Skin epidermis (tissue), 12 donors: ENCODE results near the gene CFHR2.

Source experiments
- H3K27ac ChIP-seq, 21 experiments: fragments of 200-600 bp; sonication (generic) in 11 of 21; one replicate each; pipeline ENCODE4 v1.5.0; 2020; ENCODE audit warnings: mild to moderate bottlenecking in 3 of 21, inconsistent platforms in 2 of 21, moderate library complexity in 2 of 21
- H3K4me3 ChIP-seq, 7 experiments: fragments of 200-600 bp; sonication (generic) in 2 of 7; one replicate each; pipeline ENCODE4 v1.5.0; 2020; ENCODE audit warnings: inconsistent platforms in 2 of 7, mild to moderate bottlenecking in 2 of 7, moderate library complexity in 1 of 7

Gene CFHR2

DNA sequence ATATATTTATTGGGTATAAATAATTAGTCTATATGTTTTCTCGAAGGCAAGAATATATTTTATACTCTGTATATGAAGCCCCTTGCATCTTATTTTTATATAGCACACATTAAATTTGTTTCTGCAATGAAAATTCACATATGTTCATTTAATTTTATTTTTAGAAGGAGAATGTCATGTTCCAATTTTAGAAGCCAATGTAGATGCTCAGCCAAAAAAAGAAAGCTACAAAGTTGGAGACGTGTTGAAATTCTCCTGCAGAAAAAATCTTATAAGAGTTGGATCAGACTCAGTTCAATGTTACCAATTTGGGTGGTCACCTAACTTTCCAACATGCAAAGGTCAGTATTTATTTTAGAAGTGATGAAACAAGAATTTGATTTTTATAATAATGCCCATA lies 50.4 kb downstream of the CFHR2 start:
- Histone ChIP-seq H3K4me3 (no peak overlapping the region), H3K27ac (no peak overlapping the region)

- Histone ChIP-seq H3K4me3 (no peak overlapping the region), H3K27ac (no peak overlapping the region)
These were observed 53.9 kb downstream of the CFHR2 start for GRCh38 chr1:196997423-196997822.

DNA sequence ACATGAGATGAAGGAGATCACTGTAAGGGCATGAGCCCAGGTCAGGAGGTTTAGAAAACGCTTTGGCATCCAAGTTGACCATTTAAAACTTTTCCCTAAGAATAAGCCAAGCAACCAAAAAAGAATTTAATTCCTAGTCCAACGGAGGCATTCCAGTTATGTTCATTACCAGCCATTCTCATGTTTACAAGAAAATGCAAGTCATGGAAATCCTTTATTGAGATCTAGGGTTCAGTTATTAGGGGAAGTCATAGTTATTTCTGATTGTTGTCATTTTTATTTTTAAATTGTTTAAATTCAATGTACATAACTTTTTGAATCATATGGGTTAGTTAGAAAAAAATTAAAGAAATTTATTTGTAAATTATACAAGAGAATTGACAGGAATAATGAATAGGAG lies 58.3 kb downstream of the CFHR2 start:
- no peak overlapping the region for H3K4me3 ChIP-seq
- H3K27ac ChIP-seq, result no peak overlapping the region

DNA sequence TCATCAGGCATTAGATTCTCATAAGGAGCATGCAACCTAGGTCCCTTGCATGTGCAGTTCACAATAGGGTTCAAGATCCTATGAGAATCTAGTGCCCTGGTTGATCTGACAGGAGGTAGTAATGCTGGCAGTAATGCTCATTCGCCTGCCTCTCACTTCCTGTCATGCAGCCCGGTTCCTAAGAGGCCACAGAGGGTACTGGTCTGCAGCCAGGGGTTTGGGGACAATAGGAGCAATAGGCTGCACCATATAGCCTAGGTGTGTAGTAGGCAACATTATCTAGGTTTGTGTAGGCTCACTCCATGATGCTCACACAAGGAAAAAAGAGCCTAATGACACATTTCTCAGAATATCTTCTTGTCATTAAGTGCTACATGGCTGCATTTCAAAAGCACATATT lies 59.6 kb downstream of the CFHR2 start:
- no peak overlapping the region for H3K4me3 ChIP-seq
- H3K27ac ChIP-seq, result no peak overlapping the region

GRCh38 chr1:197008861-197009260 lies 65.3 kb downstream of the CFHR2 start:
- no peak overlapping the region for H3K4me3 ChIP-seq
- H3K27ac ChIP-seq, result no peak overlapping the region
